A172 (cell line): ENCODE data around the gene ATL3. TPM values are rescaled to one million over a fixed set of nuclear protein-coding genes. Genes with fewer than 3 reads are reported as not detected.
"Not testable (repeated sequence)": the region's sequence is repeated elsewhere in the genome, so short reads cannot be mapped to it uniquely, and the experiment has no call there.

ENCODE experiments used
- DNase-seq: peaks from one replicate; pipeline ENCODE4 v3.0.0-alpha.2; 2015; ENCODE audit warnings: low spot score
- total RNA-seq: library from RNA; depleted of rRNA; stranded (reverse); fragments of >200 nt; shearing (Covaris generic); gene quantifications from 2 replicates; pipeline ENCODE4 v1.2.3, GENCODE V29; 2014

The ATL3 gene
- total RNA-seq, 1 experiment from 2014 or later = 121 TPM

DNA sequence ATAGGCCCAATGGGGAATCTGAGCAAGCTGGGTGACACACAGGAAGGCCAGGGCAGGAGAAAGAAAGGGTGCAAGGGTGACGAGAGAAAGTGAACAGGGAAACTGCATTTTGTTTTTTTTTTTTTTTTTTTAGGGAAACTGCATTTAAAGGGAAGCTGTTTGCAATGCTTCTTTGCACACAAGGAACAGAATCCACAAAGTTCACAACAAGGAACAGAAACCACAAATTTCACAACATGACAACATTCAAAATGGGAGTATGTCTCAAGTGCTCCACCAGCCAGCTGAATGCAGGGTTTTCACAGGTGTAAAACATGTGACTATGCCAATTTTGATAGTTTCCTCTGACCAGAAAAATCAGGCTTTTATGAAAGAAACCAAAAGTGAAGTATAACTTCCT is 50.1 kb downstream of the ATL3 start:
- DNase-seq = no peak

GRCh38 chr11:63619967-63620366 is 51.2 kb downstream of the ATL3 start:
- DNase-seq = no peak

DNA sequence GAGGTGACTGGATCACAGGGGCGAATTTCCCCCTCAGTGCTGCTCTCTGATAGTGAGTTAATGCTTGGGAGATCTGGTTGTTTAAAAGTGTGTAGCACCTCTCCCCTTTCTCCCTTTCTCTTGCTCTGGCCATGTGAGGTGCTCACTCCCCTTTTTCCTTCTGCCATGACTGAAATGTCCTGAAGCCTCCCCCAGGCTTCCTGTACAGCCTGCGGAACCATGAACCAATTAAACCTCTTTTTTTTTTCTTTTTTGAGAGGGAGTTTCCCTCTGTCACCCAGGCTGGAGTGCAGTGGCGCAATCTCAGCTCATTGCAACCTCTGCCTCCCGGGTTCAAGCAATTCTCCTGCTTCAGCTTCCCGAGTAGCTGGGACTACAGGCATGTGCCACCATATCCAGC is 53.5 kb downstream of the ATL3 start:
- not testable (repeated sequence) for DNase-seq

- no peak for DNase-seq
Observed at GRCh38 chr11:63616953-63617352, 54.2 kb downstream of the ATL3 start.

DNA sequence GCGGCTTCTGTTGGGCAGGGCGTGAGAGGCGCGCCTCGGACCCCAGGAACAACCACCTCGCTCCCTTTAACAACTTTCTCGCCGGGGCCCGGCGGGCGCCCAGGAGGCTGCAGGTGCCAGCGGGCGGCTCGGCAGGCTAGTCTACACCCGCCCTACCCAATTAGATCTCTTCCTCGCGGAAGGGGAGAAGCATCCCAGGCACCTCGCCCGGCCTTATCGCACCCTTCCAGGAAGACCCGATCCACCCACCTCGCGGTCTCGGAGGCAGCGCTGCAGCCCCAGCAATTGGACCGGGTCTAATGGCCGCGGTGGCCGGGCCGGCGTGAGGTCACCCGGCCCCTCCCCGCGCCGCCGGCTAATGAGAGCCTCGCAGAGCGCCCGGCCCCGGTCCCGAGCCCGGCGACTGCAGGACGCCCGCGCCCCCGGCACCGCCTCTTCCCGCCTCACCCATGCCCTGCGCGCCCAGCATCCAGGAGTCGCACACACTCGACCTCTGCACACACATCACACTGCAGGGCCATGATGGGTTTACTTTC is 57.0 kb downstream of the ATL3 start, which contains the start of gene PLAAT3:
TSS of gene PLAAT3 (minus strand) at position 298 of the 536 bp plus-strand sequence. CDS start 419 bp downstream, outside the sequence.
- DNase-seq = peak; percentile 67

- DNase-seq = peak; percentile 51
Observed at GRCh38 chr11:63613517-63614135, 57.5 kb downstream of the ATL3 start.

DNA sequence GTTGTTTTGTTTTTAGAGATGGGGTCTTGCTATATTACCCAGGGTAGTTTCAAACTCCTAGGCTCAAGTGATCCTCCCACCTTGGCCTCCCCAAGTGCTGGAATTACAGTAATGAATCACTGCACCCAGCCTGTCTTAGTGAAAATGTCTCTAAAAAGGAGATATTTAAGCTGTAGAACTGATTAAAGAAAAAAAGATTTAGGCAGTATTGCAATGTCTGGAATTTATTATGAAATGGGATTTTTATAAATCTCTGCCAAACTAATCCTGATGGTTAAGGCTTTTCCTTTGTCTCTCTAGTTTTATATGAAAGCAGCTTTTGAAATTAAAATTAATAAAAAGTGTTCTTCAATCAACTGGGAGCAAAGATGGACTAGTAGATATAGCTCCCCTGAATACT is 59.0 kb downstream of the ATL3 start:
- DNase-seq = no peak

GRCh38 chr11:63611395-63611747 is 59.8 kb downstream of the ATL3 start:
- no peak for DNase-seq

DNA sequence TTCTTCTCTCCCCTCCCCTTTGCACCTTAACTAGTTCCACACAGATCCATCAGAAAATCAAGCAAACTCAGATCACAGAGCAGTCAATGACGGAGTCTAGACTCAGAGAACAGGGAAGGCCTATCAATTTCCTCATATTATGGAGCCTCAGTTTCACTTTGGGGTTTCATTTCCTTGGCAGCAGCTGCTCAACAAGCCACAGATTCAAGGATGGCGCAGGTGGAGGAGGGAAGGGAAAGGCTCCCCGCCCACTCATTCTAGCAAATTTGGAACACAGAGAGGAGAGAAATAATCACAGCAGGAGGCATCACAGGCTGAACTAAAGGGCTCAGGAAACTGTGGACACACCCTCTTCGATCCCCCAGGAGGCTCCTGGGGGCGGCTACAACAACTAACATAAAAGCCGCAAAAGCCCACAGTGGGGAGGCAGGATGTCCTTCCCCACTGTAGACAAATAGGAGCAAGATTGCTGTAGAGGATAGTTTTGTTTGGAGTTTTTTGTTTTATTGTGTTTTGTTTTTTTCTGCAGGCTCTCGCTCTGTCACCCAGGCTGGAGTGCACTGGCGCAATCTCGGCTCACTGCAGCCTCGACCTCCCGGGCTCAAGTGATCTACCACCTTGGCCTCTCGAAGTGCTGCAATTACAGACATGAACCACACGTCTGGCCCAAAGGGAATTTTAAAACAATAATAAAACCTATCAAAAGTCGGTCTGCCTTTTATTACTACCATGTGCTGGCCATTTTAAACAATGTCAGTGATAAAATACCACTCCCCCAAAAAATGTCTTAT is 60.4 kb downstream of the ATL3 start:
- DNase-seq = peak; percentile 48

DNA sequence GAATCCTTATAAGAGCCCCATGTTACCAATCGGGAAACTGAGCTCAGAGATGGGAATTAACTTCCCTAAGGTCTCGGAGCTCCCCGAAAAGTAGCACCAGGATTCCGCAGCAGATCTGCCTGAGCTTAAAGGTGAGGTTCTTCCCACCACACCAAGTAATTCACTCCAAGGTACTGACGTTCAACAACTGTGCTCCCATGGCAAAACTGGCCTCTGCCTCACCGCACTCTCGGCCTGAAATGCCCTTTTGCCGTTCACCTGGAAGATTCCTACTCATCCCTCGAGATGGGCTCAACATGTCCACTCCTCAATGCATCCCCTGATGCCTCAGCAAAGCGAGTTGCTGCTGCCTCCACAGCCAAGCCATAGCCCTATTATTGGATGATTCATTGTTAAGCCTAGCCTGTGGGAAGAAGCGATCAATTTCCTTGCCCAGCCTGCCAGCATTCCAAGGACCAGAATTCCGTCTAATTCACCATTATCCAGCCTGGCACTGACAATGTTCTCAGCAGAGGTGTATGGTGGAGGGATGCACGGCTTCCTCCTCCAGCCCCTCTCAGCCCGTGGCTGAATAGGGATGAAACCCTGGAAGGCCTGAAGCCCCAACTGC is 61.1 kb downstream of the ATL3 start:
- DNase-seq = no peak

DNA sequence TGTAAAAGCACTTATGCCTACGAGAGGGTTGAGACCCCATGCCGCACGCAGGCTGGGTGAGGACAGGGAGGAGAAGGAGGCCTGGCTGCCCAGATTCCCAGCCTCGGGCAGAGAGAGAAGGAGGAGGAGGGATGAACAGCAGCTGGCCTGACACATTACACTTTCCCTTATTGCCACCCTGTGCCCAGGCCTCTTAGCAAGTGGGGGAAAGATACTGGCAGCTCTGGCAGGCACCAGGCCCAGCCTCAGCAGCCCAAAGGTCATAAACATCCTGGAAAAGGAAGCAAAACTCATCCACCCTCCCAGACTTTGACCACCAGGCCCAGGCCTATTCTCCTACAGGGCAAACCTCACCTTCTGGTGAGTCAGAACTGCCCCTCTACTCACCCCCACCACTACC is 61.6 kb downstream of the ATL3 start:
- no peak for DNase-seq

GRCh38 chr11:63608353-63609345 is 62.5 kb downstream of the ATL3 start:
- DNase-seq = peak; percentile 71

DNA sequence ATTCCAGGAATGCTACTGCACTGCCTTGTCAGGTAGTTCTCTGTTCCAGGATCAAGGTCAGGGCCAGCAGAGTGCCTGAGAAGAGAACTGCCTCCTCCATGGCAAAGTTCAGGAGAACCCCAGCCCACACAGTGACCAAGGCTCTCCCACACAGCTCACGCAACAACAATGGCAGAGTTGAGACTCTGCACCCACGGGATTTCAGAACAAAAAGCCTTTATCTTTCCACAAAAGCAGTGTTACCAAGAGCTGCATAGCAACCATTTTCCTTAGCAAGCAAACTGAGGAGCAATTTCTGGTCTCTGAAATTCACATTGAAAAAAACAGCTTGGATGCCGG is 68.0 kb downstream of the ATL3 start:
- DNase-seq = no peak

- peak; percentile 37 for DNase-seq
Observed at GRCh38 chr11:63602290-63603179, 68.6 kb downstream of the ATL3 start.

GRCh38 chr11:63599211-63600122 is 71.7 kb downstream of the ATL3 start:
- peak; percentile 94 for DNase-seq

DNA sequence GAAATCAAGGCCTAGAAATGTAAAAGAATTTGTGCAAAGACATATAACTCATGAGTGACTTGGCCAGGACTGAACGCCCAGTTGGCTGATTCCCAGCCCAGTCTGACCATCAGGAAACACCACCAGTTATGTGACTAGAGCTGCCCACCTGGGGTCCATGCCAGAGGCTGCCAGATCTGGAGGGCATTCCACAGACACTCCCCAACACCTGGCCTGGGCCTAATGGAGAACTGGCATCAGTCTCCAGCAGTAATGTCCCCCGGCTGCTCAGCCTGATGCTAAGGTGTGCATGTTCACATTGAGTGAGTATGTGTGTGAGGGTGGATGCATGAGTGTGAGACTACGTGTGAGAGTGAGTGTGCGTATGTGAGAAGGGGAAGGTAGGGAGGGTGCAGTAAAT is 72.6 kb downstream of the ATL3 start:
- no peak for DNase-seq

- DNase-seq = no peak
Observed at GRCh38 chr11:63595296-63595695, 75.9 kb downstream of the ATL3 start.

GRCh38 chr11:63592975-63593395 is 78.2 kb downstream of the ATL3 start:
- no peak for DNase-seq

DNA sequence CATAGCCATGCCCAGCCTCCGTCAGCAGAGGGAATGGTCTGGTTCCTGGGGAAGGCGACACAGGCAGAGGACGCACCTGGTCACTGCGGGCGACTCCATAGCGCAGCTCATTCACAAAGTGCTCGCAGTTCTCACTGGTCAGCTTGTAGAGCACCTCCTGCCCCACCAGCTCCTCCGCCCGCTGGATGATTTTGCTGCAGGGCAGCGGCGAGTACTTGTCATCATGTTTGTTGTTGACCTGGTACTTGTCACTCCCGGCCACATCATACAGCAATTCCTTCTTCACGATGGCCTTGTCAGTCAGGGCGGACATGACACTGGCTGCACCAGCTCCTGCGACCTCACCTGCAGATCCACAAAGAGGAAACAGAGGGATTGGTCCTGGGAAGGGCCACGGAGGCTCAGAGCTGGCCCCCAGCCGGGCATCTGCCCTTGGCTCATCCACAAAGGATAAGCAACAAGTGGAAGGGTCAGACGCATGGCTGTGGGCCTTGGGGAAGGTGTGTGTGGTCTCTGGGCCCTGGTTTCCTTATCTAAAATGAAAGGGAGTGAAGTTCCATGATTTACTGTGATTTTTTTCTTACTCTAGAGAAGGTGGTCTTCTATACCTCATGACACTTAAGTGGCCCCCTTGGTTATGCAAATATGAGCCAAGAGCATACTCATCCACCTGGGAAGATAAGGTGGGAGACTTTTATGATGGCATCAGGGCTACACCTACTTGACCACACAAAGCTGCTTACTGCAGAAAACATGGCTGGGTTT is 81.0 kb downstream of the ATL3 start:
- no peak for DNase-seq
